ENCODE data around the gene CDK4.

The CDK4 gene

DNA sequence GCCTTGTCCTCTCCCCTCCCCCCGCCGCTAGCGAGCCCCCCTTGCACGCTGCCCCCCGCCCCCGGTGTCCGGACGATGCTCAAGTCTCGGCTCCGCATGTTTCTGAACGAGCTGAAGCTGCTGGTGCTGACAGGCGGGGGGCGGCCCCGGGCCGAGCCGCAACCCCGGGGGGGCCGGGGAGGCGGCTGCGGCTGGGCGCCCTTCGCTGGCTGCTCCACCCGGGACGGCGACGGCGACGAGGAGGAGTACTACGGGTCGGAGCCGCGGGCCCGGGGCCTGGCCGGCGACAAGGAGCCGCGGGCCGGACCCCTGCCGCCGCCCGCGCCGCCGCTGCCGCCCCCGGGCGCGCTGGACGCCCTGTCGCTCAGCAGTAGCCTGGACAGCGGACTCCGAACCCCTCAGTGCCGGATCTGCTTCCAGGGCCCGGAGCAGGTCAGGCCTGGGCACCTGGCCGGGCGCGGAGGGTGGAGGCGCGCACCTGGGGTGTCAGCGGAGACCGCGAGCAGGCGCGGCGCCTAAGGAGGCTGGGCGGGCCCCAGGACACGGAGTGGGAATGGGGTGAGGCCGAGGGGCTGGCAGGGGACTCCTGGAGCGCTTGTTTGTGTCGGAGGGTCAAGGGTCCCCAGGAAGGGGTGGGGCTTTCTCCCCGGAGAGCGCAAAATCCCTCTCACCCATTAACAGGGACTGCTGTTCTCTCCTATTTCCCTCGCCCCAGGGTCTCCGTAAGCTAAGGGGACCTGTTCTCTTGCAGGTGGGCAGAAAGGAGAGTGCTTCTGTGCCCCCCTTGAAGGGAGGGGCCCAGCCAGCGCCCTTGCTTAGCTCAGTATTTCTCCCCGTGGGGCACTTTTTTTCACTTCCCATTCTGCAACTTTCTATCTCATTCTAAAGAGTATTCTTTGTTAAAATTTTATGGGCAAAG is 3.6 kb upstream of the CDK4 start:
- DNase-seq = peak; percentile 30

DNA sequence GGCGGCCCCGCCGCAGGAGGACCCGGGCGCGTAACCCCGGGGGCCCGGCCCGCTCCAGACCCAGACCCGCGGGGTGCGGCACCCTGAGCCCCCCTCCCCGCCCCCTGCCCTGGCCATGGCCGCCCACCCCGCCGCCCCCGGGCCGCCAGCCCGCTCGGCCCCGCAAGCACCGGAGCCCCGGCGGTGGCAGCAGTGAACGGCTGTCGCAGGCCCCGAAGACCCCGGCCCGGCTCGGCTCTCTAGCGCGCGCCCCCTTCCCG is 3.0 kb upstream of the CDK4 start:
- no peak for DNase-seq

DNA sequence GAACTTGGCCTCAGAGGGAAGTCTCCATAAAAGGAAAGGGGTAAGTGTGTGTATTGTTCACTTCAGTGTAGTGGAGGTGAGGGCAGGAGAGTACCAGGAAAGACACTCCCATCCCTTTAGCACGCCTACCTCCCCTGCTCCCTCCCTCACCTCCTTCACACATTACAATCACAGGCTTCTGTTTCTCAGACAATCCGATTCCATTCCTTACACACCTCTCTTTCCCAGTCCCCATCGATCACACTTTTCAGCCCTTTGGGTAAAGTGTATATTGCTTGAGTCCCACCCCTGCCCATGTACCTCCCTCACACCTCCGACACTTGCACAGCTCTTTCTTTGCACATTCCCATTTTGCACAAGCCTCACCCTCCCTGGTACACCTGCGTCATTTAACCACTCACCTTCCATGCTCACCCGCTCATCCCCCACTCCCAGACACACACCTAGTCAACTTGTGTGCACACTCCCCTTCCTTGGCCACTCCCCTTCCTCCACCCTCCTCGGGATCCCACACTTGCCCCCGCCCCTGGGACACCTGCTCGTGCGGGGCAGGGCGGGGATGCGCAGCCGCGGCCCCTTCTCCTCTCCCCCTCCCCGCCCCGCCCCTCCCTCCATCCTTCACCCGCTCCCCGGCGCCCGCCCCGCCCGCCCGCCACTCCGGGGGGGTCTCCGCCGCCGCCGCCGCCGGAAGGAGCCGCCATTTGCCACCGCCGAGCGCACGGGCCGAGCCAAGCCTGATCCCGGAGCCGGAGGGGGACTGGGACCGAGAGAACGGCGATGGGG is 2.5 kb upstream of the CDK4 start, which contains the start of gene MARCHF9:
Gene MARCHF9 (plus strand): TSS at position 693 of the 783 bp plus-strand sequence. CDS start 426 bp downstream, outside the sequence.
- peak; percentile 87 for DNase-seq

DNA sequence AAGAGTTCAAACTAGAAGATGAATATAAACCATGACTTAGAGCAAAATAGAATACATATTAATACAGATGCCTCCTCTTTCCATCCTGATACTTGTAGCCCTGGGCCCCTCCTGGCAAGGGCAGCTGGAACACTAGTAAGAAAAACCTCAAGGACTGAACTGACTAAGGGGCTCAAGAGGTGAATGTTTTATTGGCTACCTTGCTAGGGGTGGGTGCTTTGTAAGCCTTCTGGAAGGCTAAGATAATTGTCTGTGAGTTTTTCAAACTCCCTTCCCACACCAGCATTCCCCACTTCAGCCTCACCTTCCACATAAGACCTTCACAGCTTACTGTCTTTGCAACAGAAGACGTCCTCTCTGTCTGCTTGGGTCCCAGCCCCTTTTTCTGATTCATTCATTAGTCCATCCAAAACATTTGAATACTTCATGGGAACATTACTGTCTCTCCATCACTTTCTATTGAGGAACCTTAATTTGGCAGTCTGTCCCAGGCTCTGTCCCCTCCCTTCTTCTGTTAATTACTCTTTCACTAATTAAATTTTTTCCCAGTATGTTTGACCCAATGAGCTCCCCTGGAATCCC is 1.7 kb upstream of the CDK4 start:
- DNase-seq = no peak

DNA sequence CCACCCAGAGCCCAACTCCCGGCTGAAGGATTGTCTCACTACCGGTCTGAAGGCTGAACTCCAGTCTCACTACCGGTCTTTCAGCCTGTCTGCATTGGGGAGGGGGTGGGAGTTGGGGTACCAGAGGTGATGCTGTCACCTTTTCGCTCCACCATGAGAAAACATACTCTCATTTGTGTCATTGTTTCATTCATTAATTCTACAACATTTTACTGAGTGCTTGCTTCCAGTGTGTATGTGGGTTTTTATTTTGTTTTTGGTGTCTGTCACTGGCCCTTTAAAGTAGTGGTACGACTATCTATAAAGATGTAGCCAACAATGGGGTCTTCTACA is 524 bp upstream of the CDK4 start:
- DNase-seq = no peak

DNA sequence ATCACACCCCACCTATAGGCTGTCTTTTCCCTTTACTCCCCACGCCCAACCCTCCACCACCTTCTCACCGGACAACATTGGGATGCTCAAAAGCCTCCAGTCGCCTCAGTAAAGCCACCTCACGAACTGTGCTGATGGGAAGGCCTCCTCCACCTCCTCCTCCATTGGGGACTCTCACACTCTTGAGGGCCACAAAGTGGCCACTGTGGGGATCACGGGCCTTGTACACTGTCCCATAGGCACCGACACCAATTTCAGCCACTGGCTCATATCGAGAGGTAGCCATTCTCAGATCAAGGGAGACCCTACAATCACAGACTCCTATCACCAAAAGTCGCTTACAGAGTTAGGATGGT is 700 bp downstream of the CDK4 start:
- no peak for DNase-seq

DNA sequence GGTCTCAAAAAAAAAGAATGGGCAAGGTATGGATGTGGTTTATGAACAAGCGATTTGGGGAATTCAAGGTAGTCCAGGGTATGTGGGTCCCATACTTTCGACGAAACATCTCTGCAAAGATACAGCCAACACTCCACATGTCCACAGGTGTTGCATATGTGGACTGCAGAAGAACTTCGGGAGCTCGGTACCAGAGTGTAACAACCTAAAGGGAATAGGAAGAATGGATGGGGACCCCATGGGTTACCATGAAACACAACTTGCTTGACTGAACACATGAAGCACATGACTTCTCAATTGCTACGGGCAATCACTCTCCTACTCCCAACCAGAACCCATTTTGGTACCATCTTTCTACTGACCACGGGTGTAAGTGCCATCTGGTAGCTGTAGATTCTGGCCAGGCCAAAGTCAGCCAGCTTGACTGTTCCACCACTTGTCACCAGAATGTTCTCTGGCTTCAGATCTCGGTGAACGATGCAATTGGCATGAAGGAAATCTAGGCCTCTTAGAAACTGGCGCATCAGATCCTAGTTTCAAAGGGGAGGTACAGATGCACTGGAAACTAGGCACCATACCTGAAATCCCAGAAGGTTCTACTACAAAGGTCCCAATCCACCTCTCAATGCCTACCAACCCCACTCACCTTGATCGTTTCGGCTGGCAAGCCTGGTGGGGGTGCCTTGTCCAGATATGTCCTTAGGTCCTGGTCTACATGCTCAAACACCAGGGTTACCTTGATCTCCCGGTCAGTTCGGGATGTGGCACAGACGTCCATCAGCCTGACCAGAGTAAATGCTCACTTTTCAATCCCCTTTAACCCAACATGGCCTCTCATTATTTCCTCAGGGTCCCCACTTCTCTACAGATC is 1.3 kb downstream of the CDK4 start:
- DNase-seq = no peak

DNA sequence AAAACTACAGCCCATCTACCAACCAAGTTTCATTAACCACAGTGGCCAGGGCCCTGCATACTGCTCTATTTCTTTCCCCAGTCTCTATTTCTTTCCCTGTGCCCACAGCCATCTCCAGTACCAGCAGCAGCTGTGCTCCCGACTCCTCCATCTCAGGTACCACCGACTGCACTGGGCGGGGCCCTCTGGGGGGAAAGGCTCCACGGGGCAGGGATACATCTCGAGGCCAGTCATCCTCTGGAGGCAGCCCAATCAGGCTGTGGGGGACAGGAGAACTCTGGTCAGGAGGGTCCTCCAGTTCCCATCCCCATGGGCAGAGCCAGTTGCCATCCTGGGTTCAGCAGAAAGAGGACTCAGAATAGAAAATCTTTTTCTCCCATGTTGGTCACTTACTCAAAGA is 3.0 kb downstream of the CDK4 start:
- DNase-seq = no peak

DNA sequence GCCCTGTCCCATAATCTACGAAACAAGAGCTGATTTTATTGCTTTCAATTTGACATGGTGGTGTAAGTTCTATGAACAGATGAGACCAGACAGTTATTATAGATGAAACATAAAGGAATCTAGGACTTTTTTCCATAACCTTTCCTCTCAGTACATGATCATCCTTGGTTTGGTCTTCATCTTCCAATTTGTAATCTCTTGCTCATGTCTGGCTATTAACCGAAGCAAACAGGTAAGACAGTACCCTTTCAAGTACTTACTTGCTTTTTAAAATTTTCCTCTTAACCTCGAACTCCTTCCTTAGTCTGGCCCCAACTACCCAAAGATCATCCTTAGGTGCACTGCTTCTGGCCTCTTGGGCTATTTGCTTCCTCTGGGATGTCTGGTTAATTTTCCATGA is 6.1 kb downstream of the CDK4 start:
- DNase-seq = no peak

DNA sequence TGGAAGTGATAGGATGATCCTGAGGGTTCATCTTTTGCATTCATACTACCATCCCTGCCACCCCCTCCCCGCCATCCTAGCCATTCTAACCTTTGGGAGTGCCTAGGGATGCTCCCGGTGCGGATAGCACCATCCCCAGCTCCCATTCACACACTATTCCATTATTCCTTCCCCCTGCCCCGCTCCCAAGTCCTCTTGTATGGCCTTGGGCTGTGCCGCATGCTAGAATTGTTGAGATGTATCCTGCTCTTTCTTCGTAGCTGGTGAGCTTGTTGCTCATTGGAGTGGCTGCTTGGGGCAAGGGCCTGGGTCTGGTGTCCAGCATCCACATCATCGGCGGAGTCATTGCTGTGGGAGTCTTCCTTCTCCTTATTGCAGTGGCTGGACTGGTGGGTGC is 6.6 kb downstream of the CDK4 start:
- no peak for DNase-seq

DNA sequence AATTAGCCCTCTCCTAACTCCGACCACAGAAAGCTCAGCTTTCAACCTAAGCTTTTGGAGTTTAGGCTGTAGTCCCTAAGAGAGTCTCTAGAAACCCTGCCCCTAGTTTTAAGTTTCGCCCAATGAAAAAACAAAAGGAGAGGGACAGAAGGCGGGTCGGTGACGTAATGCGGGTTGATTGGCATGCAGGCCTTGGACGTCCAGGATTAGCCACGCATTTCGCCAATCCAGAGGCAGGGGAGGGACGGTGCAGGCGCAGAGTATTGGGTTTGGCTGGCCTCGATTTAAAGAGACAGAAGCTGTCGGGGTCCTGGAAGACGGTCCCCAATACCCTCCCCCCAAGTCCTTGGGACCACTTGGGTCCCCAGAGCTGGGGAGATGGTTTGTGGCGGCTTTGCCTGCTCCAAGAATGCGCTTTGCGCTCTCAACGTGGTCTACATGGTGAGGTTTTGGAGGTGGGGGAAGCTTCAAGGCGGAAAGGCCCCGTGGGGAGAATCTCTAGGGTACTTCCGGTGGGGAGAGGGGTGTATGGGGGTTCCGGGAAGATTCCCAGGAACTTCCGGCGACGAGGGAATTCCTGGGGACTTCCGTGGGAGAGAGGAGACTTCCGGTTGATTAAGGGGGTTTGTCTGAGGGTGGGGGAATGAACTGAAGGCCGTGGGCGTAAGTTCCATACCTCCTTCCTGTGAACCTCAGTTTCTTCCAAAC is 7.2 kb downstream of the CDK4 start, which contains the start of gene TSPAN31:
Gene TSPAN31 (plus strand): TSS at position 263 of the 708 bp plus-strand sequence. CDS start 116 bp downstream, at position 379.
- DNase-seq = peak; percentile 98

DNA sequence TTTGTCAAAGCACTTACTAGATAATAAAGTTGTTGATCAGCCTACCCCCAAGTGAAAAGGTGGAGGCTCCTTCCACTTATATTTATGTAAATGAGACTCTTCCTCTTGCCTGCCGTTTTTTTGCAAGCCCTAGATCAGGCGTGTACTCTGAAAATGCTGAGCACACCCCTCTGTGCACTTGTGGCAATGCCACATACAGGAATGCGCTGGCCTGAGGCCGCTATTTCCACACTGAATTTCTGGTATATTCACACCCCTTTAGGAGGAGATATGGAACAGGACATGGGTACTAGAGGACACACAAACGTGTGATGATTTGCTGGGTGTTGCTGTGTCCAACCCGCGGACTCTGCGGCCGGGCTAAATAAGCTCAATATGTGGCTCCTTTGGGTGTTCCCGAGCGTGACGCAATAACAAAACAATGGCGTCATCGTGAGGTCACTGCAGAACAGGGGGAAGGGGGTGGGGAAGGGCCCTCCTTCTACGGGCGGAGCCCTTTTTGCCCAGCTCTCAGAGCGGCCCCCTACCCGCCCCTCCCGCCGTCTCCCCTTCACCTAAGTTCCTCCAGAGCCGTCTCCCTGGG is 7.8 kb downstream of the CDK4 start:
- peak; percentile 90 for DNase-seq

DNA sequence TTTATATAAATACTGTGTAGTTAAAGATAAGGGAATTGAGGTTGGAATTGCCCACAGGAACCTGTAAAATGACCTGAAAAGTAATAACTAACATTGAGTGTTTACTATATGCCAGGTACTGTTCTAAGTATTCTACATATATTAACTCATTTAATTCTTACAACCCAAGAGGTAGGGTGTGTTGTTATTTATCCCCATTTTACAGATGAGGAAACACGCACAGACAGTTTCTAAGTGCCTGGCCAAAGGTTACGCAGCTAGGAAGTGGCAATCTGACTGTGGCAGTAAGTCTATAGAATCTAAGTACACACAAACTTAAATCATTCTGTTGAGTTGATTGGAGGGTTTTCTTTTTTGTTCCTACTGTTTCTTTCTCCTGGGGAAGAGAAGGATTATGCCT is 8.3 kb downstream of the CDK4 start:
- DNase-seq = no peak

DNA sequence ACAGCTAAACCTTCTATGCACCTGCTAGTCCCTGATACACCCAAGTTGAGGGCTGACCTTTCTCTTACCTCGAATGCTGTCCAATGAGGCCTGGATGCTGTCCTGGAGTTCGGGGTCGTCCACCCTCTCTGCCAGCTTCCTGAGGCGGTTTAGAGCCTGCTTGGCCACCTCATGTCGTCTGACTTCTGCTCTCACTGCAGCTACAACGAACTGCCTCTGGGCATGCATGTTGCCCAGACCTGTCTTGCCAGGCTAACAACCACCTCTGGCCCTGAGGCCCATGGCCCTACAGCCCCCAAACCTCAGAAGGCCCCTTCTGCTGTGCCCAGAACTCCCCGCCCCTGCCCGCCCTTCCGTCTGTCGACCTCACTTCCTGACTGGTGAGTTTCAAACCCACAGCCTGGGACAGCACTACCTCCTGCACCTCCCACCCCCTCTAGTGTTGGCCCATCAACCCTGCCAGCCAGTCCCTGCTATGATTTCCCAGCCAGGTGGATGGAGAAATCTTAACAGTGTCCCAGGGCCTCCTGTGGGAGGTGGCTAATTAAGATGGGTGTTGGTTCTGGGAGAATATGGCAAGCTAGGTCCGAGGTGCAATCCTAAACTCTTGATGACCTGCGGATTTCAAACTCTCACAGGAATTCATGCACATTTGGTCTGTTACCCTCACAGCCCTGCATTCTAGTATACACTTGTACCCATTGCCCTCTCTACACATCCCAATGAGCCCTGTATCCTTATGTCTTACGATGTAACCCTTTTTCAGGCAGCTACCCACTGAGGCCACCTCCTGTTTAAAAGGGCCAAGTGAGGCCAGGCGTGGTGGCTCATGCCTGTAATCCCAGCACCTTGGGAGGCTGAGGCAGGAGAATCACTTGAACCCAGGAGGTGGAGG is 10.0 kb downstream of the CDK4 start:
- DNase-seq = no peak

DNA sequence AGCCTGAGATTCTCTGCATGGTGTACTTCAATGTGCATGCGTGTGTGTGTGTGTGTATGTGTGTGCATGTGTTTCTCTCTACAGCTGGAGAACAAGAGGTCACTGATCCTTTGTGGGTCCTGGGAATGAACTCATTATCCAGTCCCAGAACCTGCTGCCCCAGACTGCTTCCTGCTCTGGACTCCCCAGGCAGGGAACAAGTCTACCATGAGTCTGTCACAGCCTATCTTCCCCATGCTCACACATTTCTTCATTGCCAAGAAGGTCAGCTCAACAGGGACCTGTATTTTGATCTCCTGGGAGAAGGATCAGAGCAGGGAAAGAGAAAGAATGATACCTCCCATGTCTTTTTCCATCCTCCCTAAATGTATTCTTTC is 10.7 kb downstream of the CDK4 start:
- DNase-seq = no peak

DNA sequence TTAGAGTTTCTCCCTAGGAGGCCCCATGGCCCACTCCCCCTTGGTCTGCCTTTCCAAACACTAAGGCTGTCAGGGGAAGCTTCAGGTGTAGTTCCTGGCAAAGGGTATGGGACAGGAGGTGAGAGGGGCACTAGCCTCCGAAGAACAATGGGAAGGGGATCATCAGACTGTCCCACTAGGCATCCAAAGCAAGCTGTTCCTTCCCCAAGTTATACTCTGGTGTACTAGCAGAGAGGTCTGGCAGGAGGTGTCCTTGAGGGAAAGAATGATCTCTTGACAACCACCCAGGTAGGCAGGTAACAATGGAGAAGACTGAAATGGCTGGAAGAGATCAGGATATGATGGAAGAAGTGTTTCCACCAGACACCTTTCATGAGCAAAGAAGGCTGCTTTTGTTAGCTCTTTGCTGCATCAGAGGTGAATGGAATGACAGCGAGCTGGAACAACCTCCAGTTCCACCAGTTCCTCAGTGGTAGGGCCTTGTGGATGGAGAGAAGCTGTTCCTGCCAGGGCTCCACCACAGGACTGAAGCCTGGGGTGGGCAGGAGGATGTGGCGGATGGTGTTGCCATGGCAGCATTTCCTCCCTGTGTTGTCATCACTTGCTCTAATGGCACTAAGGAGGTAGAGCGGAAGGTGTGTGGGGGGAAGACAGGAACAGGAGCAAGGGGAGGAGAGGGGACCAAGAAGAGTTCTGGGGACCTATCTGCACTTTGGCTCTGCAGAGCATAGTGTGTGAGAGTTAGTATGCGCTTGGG is 11.3 kb downstream of the CDK4 start:
- DNase-seq = no peak

DNA sequence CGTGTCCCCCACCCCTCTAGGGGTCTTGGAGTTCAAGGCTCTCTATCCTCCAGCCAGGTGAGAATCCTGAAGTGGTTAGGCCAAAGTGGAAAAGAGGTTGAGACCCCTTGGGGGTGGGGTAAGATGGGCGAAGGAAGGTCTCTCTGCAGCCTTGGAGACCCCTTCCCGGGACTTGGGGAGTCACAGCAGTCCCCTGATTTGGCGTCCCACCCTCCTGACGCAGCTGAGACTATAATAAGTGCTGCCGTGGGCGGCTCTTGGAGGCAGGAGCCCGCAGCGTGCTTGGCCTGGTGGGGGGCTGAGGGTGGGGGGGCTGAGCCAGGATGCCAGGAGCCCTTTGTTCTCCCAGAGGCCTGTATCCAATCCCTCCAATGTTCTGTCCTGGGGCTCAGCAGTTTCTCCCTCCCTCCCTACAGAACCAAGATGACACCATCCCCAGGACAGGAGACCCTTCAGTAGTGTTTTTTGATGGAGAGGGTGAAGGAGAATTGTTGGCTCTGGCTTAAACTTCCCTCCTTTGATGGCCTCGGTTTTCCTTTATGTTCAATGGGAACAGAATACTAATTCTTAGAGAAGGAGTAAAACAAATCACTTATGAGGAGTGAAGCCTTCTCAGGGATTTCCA is 12.1 kb downstream of the CDK4 start:
- DNase-seq = no peak

DNA sequence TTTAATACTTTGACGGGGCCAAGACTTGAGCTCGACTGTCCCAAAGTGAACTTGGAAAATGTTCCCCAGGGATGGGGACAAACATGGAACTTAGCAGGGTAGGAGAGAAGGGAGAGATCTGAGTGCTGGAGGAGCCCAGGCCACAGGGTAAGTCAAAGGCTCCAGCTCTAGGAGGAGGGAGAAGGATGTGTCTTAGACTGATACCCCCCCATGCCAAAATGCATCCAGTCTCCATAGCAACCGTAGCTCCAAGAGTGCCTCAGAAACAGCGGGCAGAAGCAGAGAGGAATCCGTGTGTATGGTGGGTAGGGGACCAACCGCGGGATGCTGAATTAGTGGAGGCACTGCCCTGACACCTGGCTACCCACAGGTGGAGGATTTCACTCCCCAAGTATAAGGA is 12.7 kb downstream of the CDK4 start:
- no peak for DNase-seq

DNA sequence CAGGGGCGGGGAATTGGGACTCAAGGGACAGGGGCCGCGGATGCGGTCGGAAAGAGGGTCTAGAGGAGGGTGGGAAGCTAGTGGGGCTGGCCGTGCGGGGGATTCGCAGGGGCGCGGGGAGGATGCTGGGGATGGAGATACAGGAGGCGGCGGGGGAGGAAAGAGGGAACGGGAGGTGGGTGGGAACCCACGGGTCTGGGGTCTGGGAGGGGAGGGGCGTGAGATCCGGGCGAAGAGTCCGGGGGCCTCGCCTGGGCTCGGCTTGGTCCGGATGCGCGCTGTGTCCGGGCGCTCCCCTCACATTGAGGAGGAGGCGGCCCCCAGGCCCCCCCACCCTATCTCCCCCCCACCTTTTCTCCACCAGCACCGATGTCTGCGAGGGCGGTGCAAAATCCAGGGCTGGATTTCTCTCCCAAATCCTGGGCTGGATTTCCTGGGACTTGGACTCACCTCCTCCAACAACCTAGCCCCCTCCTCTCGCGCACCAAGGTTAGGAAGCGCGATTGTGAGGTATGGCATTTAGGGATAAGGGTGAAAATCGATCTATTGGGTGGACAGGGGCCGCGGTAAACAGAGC is 13.4 kb downstream of the CDK4 start, which contains the start of gene AGAP2:
Gene AGAP2 (minus strand): TSS at position 82 of the 577 bp plus-strand sequence. CDS start 496 bp downstream, outside the sequence.
- no peak for DNase-seq

All from NCI-H774 (cell line).